HCEC 1CT (cell line): ENCODE results near the gene TLE3.
A peak's percentile ranks its signal among the peaks of the same experiment; 100 is the strongest.

Experiments used
- DNase-seq: peaks from one replicate; pipeline ENCODE4 v3.0.0-alpha.2; 2017

The TLE3 gene

DNA sequence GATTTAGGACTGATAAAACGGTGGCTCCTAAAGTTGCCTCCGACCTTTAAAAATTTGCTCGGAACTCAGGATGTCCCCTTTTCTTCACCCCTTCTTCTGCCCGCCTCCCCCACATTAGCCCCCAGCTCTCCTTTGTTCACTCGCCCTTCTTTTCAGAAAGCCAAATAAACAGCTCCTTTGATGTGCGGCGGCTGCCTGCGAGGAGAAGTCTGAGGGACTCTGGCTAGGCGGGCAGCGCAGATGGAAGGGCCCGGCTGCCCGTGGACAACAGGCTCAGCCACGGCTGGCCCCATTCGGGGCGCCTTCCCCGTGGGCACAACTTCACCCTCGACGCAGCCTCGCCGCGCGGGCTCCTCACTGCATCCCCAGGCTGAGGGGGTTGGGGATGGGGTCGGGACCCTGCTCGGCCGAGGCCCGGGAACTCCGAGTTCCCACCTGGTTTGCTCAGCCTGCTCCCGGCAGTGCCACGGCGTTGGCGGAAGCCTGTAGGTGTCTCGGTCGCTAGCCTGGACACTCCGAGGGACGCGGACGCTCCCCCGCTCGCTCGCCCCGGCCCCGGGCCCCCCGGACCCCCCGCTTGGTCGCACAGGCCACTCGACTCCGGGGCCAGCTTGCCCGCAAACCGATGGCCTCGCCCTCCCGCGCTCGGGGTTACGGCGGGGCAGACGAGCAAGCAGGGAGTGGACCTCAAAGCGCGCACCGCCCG lies 897 bp upstream of the TLE3 start:
- DNase-seq = no peak

DNA sequence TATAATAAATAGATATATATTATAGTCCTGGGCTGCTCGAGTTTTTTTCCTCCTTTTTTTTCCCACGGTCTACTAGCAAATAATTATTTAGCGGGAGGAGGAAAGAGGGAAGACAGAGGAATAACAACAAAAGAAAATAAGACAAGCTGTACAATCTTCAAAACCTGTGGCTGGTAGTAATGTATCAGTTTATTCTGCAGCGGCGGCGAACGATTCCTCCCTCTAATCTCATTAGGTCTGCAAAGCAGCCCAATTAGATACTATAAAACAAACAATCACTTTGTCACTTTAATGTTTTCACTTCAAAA lies 390 bp upstream of the TLE3 start:
- no peak for DNase-seq

DNA sequence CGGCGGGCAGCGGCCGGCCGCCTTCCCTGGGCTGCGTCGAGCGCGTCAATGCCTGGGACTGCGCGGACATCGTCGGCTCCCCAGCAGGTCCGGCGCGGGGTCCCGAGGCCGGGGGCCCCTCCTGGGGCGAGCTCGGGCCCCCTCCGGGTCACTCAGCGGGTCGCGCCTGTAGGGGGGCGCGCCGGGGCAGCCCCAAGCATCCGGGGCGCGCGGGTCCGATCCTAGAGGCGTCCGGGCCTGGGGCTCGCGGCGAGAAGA lies 725 bp downstream of the TLE3 start:
- no peak for DNase-seq

DNA sequence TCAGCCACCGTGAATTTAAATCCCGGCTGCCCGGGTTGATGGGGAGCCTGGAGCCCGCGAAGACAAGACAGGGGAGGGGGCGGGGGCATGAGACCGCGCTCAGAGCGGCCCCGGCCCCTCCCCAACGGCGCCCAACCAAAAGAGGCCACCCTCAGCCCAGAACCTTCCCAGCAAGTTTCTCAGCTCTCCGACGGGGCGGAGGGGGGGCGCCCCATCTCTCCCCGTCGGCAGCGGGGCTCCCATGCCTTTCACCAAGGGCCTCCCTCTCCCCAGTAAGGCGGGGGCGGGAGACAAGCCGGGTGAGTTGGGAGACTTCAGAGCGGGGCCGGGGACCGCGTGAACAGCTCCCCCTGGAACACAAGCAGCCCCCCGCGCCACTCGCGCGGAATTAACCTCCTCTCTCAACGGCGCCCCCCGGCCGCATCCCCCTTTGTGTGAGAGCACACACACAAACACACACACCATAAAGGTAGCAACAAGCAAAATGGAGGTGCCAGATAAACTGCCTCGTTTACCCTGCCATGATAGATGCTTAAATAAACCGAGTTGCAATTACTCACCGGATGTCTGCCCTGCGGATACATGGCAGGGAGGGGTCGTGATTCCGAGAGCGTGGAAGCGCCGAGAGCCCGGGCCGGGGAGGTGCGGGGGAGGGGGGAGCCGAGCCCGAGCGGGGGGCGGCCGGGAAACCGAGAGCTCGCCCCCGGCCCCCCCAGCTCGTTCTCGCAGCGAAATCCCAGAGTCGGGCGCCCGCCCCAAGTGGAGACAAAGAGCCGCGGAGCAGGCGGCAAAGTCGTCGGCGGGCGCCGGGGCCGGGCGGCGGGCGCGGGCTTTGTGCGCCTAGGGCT lies 1.3 kb downstream of the TLE3 start:
- peak; percentile 48 for DNase-seq

DNA sequence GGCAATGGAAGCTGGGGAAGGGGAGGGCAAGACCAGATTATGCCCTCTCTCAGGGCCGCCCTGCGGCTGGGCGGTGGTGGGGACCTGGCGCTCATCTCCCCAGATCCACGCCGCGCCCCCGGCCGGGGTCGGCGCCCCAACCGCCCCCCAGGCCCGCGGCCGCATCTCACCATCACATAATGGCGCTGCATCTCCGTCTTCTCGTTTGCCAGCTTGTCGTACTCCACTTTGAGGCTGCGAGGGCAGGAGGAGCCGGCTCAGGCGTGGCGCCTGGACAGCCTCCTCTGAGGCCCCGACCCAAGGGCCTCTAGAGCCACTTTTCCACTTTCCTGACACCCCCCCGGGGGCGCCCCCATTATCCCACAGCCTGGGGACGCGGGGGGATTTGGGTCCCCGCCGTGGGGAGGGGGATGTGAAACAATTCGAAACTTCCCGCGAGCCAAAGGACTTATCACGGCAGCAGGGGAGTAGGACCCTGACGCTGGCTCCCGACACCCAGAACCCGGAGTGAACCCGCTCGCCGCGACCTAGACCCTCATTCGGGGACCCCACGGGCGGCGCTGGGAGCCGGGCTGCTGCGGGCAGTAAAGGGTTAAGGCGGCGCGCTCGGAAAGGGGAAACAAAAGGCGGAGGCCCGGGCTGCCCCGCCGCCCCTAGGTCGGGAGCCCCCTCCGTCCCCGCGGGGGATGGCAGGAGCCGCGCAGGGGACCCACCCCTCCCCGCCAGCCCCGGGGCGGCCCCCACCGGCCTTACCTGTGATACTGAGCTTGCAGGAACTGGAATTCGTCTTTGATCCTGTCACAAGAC lies 2.1 kb downstream of the TLE3 start:
- DNase-seq = no peak

DNA sequence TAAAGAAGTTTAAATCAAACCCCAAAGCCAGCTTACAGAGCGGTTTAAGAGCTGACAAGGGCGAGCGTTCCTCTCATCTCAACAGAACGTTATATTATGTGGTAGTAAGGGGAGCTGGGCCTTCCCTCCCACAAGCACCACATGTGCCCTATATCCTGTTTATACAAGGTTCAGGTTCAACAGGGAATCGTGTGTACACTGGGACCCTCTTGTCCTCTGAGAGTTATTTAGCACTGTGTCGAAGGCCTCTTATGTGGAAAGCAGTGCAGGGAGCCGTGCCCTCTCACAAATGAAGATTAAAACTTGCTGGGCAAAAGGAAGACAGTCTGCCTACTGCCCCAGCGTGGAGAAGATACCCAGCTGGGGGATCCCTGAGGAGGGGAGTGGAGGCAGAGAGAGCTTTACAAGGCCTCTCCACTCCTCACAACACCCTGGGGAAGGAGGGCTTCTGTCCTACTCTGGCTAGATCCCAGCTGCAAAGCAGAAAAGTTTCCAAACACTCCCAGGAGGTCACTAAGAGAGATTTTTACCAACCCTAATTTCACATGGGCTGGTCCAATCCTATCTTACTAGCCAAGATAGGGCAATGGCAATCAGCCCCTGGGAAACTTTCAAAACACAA lies 2.9 kb downstream of the TLE3 start:
- no peak for DNase-seq

DNA sequence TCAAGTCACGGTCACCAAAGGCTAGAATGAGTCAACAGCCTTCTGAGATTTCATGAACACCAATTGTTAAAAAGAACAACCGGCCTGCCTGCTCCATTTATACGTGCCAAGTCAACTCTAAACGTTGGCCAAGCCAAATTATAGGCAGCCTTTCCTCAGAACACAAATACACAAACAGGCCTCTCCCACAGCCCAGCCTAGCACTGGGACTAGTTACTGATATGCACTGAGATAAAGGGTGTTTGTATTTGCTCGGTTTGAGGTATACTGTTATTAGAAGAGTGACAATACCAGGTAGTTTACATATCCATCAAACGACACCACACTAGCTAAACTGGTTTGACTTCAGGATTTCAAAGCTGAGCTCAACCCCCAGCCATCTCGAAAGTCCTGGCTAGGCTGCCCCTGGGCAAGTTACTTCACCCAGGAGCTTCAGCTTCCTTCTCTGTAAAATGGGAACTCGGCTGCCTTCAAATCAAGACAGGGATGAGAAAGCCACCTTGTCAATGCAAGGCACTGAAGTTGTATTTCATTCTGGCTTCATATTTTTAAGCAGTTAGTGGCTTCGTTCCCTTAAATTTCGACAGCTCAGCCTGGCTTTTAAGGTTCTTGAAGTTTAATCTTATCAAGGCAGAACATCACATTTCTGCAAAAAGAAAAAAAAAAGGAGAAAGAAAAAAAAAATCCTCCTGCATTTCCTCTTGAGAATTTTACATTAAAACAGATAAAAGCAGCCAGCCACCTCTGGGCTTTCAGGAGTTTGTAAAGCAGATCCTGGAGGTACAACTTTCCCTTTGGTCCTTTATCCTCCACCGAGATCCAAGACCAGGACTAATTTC lies 4.0 kb downstream of the TLE3 start:
- DNase-seq = peak; percentile 12

DNA sequence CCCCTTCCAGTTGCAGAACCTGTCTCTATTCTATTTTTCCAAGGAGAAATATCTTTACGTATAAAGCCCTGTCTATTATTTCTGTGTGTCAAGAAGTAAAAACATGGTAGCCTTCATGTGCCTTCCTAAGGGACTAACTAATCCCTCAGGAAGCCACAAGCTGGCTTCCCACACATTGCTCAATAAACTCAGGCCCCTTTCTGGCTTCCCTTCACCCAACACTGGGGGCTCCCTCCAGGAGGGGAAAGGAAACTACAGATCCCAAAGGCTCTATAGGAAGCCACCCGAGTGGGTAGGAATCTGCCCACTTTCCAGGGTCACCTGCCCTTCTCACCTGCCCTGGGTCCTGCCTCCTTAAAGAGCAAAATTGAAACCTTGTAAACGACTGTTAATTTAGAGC lies 4.6 kb downstream of the TLE3 start:
- DNase-seq = peak; percentile 16

DNA sequence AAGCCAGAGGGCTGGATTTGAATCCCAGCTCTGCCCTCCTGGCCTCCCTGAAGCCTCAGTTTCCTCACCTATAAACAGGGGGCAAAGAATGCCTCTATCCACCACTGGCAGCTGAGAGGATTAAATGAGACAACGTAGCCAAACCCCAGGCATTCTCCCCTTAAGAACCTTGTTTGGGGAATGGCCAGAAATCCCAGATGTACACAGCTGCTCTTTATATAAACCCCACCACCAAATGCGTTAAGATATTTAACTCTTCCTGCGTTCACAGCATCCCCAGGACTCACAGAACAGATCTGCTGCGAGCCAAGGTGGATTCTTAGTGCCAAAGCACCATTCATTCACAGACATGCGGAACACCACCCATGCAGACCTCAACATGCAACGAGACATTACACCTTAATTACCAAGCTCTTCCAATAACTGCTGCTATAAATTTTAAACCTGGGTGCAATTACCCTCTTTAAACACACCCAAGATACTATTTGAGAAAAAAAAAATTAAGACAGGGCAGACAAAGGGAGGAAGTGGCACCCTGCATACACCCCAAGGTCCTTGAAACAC lies 5.2 kb downstream of the TLE3 start:
- DNase-seq = peak; percentile 46

DNA sequence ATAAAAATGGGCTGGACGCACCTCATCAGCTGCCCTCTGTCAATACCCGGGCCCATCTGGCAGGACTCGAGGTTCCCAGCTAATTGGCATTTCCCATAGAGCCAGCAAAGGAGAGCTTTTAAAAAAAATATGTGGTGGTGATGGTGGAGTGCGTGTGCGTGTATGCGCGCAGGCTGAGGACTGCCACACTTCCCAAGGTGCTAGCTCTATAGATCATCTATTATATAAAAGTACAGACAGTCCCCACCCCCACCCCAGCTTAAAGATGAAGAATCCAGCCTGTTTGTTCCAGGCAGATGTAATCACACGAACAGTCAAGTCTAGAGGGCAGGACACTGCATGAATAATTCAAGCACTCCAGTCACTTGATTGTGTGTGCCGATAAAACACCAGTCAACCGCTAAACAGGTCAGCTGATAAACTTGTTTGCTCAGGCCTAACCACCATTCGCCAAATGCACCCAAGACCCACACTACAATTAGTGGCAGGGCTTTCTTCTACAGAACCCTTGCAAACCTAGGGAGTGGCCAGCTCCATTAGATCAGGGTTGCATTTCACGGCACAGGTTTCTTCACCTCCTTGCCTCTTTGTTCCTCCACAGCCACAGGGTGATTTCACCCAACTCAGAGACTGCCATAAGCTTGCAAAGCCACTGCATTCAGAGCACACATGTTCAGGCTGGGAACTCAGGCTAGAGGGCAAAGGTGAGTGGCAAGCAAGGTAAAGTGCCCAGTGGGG lies 5.8 kb downstream of the TLE3 start:
- no peak for DNase-seq

DNA sequence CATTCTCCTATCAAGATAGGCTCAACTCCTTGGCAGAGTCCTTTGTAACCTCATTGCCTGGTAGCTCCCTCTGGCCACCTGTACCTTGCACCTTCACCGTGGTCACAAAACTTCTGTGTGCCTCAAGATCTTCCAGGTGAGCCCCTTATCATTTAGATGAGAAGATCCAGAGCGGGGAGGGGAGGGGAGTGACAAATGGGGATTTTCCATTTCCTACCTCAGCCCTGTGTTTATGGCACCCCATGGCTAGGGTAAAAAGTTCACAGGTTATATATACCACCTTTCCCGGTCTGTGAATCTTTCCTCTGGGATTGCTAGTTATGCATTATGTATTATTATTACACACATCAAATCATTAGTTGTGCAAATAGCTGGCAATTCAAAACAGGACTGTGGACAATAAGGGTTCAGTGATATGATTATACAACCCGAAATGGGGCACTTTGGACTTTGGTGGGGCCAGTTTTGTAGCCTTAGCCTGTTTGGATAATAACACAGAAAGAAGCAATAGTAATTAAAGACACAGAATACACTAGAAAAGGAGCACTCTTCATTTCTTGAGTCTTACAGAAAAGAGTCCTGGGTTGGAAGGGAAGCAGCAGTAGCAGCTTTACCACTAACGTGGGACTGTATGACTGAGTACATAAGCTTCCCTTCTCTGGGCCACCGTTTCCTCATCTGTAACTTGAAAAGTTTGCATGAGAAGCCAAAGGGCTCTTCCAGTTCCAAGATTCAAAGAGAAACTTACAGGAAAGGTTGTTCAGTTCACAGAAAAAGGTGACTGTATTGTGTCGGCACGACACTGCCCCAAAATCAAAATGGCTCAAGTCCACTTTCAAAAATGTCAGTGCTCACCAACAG lies 7.1 kb downstream of the TLE3 start:
- no peak for DNase-seq

DNA sequence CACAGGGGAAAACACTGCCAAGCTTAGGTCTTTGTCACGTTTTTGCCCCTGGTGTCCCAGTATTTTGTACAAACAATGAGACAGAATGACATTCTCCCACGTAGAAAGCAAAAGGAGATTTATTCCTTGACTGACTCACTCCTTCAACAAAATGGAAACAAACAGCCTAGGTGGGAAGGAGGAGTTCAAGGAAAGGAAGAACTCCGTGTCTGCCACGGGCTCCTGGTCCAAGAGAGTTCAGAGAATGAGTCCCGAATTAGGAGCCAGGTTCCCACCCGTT lies 8.1 kb downstream of the TLE3 start:
- no peak for DNase-seq

DNA sequence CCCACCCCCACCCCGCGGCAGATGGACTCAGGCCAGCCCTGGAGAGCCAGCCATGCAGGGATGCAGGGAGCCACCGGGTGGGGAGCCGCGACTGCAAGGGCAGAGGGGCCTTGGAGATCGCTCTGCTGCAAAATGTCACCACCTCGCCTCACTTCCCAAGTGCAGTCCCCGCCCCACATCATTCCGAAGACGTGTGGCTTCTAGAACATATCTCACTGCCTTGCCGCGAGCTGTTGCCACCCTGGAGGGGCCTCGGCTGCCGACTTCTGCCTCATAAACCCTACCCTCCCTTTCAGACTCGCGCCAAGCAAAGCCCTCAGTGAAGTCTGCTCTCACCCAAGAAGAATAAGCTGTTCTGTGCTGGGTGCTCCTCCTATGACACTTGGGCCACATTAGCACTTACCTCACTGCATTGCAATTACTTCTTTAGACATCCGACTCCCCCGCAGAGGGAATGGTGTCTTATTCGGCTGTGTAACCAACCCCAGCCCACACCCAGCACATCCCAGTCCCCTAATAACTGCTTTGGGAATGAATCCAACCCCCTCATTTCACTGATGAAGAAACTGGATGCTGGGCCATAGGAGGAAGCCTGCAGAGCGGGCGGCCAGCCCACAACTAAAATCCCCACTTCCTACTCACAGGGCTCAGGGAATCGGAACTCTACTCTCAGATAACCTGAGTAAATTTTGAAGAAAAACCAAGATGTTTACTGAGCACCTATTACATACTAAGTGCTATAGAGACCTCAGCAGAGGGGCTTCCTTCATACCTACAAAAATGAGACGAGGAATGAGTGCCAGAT lies 8.6 kb downstream of the TLE3 start:
- no peak for DNase-seq

DNA sequence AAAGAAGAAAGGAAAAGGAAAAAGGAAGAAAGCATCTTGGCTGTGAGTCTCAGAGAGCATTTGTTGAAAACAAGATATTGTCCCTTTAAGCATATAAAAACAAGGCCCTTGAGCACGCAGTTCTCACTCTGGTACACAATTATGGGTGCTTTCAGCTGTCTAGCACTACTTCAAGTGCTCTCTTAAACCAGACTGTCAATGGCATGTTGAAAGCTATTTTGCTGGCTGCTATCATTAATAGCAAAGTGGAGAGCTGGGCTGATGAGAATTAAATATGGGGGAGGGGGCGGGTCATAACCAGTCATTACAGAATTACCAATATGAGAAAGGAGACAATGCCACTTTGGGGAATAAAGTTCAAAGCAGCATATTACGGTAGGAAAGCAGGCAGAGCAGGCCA lies 9.3 kb downstream of the TLE3 start:
- DNase-seq = no peak

DNA sequence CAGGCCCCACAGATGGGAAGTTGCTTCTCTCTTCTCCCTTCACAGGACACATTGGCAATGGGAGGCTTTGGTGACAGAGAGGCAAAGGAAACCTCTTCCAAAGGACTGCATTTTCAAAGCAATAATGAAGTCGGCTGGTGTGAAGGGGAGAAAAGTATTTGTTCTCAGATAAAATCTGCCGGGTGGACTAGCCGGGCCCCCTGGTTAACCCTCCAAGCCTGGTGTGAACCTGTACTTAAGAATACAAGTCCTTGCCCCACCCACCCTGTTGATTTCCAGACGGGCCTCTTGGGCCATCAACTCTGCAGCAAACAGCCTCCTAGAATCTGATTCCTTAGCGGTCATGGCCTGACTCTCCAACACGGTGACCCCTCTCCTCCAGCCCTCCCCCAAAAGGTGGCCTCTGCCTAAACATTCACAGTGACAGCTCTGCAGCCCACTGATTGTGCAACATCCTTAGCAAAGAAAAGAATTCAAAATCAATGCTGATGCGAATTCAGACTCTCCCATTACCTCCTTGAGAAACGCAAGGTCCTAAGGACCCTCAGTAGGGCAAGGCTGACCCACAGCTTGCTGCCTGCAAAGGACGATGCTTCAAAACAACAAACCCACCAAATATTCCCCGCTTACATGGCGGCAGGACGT lies 9.9 kb downstream of the TLE3 start:
- no peak for DNase-seq

DNA sequence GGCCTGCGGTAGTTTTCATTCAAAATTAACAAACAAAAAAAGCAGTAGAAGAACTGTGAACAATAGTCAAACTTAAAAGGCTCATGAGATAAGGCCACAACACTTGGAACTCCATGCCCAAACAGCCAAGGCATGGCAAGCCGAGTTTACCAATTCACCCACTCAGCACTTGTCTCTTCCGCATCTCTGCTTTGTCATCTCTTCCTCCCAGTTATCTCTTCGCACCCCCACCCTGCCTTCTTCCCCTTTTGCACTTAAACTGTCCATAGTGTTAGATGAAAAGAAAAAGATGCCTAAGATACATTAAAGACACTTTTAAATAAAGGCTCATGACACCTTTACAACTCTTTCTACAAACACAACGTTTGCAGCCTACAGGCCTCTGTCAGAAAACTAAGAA lies 11.1 kb downstream of the TLE3 start:
- DNase-seq = no peak

DNA sequence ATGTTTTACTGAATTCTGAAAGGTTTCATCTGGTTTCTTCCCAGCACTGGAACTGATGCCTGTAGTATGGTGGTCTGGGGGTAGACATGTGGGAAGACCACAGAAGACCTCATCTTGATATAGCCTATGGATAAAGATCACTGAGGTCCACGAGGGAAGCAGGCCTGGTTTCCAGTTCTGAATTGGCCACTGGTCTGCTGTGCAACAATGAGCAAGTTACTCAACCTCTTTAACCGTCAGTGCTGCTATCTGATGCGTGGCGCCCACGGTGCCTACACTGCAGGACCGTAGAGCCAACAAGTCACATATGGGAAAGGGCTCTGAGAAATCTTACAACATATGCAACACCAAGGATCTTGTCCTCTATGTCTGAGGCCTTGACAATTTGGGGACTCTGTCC lies 13.3 kb downstream of the TLE3 start:
- DNase-seq = no peak

DNA sequence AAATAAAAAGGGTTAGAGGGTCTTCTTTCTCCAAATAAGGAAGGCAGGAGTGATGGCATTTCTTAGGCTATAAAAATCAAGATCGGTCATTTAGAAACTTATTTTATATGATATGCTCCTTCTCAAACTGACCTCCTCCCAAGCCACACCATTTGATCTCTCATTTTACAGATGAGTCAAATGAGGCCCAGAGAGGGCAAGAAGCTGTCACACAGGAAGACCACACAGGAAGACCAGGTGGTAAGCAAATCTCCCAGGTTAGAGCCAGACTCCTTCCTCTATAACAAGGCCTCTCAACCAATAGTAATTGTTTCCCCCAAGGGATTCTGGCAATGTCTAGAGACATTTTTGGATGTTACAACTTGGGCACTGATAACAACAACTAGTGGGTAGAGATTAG lies 13.8 kb downstream of the TLE3 start:
- DNase-seq = no peak

DNA sequence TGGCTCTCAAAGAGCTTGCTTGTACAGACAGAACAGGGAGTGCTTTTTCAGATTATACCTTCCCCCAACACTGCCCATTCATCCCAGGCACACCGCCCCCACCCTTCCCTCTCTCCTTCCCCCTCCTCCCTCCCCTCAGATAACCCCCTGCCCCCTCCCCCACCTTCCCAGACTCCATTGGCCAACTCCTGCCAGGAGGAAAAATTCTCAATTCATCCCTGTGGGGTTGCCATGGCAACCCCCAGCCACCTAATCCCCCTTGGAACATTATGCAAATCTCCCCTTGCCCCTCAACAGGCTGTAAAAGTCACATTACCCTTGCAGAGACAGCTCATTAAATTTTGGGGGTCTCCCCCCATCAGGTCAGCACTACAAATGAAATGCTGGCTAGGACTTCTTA lies 14.3 kb downstream of the TLE3 start:
- no peak for DNase-seq
